AG04450 (cell line): ENCODE data around the gene FLACC1. TPM values are rescaled to one million over a fixed set of nuclear protein-coding genes. Genes with fewer than 3 reads are reported as not detected.

ENCODE experiments used
- CTCF ChIA-PET: fragments of 300-600, 350-600 bp; formaldehyde crosslinking; extraction: SDS; loops from one replicate; lab custom pipeline; 2022; ENCODE audit warnings: antibody characterized with exemption, inconsistent platforms; lab: Charles Lee
- POLR2A ChIA-PET: fragments of 350-600 bp; formaldehyde crosslinking; extraction: SDS; loops from one replicate; lab custom pipeline; 2021; ENCODE audit warnings: antibody characterized with exemption, inconsistent platforms; lab: Yijun Ruan, JAX
- DNase-seq: peaks from one replicate; pipeline ENCODE4 v3.0.0-alpha.2; 2011; ENCODE audit warnings: low read depth, low spot score
- H3K27ac ChIP-seq: one replicate; pipeline ENCODE4 v1.5.1; 2012; ENCODE audit warnings: low read depth, low read length, control low read depth
- H3K27me3 ChIP-seq: one replicate; pipeline ENCODE4 v1.6.0; 2012; ENCODE audit warnings: low read length; ENCODE audit not compliant: control insufficient read depth, insufficient read depth
- H3K4me3 ChIP-seq: 2 replicates; pipeline ENCODE4 v1.5.1; 2011; ENCODE audit warnings: mild to moderate bottlenecking, low read depth, low read length, control low read depth
- H3K9me3 ChIP-seq: 2 replicates; pipeline ENCODE4 v1.5.1; 2012; ENCODE audit warnings: low read length; ENCODE audit not compliant: control insufficient read depth, insufficient read depth
- polyA plus RNA-seq: library from polyadenylated mRNA; depleted of rRNA; stranded (reverse); fragments of >200 nt; gene quantifications from 2 replicates; pipeline ENCODE4 v1.2.3, GENCODE V29; 2011
- TF ChIP-seq, protein P1 (sequence below): IDR thresholded peaks from 2 replicates; pipeline ENCODE4 v1.5.1; 2011; ENCODE audit warnings: low read depth, low read length, control low read depth, inconsistent platforms

The FLACC1 gene
- polyA plus RNA-seq, 1 experiment = 1.1 TPM

DNA sequence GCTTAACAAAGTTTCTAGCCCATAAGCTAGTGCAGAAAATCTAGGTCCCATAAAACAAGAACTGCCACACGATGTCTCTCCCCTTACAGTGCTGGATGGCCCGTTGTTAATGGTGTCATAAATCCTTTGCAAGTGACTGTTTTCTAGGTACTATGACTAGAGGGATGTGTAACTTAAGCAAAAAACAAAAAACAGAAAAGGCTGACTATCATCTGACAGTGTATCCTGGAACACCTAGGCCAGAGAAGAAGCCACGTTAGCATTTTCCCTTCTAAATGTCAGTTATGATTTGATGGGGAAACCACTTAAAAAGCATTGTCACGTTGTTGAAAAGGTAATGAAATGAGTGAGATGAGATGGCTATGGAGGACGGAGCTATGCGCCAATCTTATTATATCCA is 94.4 kb downstream of the FLACC1 start:
- no peak for DNase-seq
- H3K27me3 ChIP-seq = no peaks in the 10 kb centered on the region
- POLR2A ChIA-PET = no interaction called here
- 0 out of 2 replicates have a peak, but pooled peaks cover 2% of the 10 kb centered on the region for H3K9me3 ChIP-seq
- CTCF ChIA-PET = interaction anchor here (1.2 kb wide), 1 partner anchor 30 kb away, joined by 3 read pairs; no protein-coding TSS in a partner anchor
- H3K27ac ChIP-seq = no peak overlapping the region
- no peak overlapping the region for H3K4me3 ChIP-seq
- TF ChIP-seq, protein P1, sequence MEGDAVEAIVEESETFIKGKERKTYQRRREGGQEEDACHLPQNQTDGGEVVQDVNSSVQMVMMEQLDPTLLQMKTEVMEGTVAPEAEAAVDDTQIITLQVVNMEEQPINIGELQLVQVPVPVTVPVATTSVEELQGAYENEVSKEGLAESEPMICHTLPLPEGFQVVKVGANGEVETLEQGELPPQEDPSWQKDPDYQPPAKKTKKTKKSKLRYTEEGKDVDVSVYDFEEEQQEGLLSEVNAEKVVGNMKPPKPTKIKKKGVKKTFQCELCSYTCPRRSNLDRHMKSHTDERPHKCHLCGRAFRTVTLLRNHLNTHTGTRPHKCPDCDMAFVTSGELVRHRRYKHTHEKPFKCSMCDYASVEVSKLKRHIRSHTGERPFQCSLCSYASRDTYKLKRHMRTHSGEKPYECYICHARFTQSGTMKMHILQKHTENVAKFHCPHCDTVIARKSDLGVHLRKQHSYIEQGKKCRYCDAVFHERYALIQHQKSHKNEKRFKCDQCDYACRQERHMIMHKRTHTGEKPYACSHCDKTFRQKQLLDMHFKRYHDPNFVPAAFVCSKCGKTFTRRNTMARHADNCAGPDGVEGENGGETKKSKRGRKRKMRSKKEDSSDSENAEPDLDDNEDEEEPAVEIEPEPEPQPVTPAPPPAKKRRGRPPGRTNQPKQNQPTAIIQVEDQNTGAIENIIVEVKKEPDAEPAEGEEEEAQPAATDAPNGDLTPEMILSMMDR = no peak

DNA sequence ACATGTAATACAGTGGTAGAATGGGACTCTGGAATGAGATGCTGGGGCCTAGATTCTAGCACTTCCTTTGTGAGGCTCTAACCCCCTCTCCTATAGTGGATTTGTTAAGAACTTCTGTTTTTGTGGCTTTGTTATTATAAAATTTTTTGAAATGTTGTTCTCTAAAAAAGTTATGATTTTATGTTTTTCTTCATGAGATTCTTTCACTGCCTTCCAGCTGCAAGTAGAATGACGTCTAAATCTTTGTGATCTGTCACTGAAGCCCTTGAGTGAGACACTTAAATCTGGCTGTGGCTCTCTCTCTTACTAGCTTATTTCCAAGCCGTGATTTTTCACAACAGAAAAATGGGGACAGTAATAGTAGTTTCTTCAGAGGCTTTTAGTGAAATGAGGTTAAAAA is 95.2 kb downstream of the FLACC1 start:
- Histone ChIP-seq H3K9me3 (0 out of 2 replicates have a peak, but pooled peaks cover 2% of the 10 kb centered on the region), H3K27ac (no peak overlapping the region), H3K27me3 (no peaks in the 10 kb centered on the region), H3K4me3 (no peak overlapping the region)
- CTCF ChIA-PET = interaction anchor here (1.2 kb wide), 1 partner anchor 30 kb away, joined by 3 read pairs; no protein-coding TSS in a partner anchor
- DNase-seq = no peak
- POLR2A ChIA-PET = no interaction called here
- TF ChIP-seq, protein P1 = no peak

GRCh38 chr2:201261471-201261870 is 95.7 kb downstream of the FLACC1 start:
- Histone ChIP-seq H3K9me3 (0 out of 2 replicates have a peak, but pooled peaks cover 2% of the 10 kb centered on the region), H3K4me3 (no peak overlapping the region), H3K27me3 (no peaks in the 10 kb centered on the region), H3K27ac (no peak overlapping the region)
- CTCF ChIA-PET = no interaction called here
- TF ChIP-seq, protein P1 = no peak
- no peak for DNase-seq
- POLR2A ChIA-PET = no interaction called here

DNA sequence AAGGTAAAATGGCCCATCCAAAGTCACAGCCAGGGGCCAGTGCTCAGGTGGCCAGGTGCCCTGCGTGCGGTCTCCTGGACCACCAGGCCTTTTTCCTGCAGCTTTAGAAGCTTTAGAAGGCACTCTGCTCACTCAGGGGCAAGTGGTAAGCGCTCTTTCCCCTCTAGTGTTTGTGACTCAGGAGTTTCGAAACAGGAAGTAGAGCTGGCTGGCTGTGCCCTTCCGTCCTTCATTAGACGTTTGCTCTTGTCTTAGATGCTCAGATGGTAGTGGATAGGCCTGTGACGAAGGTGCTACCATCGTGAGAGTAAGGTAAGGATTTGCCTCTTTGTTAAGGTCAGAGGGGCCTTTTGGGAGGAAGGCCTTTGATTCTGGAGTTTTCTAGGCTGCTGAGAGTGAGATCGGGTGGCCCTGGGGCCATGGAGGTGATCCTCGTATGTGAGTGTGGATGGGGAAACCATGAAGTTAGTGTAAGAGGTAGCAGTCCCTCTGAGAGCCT is 96.8 kb downstream of the FLACC1 start, which contains the start of gene CASP8:
Gene CASP8, plus strand, starts transcription at position 235 of the 499 bp plus-strand sequence. CDS start 5,951 bp downstream, outside the sequence.
- ChIA-PET POLR2A (no interaction called here), CTCF (interaction anchor here (1.1 kb wide), 1 partner anchor 28 kb away, joined by 5 read pairs; no protein-coding TSS in a partner anchor)
- DNase-seq = no peak
- Histone ChIP-seq H3K9me3 (0 out of 2 replicates have a peak, but pooled peaks cover 2% of the 10 kb centered on the region), H3K4me3 (peak within 1 kb of the TSS; percentile 84; the same call in 1 of the 2 replicates), H3K27me3 (no peaks in the 10 kb centered on the region), H3K27ac (no peak within 1 kb of the TSS)
- TF ChIP-seq, protein P1 = no peak
